ENCODE measurements around the gene PPP2R5D.

DNA sequence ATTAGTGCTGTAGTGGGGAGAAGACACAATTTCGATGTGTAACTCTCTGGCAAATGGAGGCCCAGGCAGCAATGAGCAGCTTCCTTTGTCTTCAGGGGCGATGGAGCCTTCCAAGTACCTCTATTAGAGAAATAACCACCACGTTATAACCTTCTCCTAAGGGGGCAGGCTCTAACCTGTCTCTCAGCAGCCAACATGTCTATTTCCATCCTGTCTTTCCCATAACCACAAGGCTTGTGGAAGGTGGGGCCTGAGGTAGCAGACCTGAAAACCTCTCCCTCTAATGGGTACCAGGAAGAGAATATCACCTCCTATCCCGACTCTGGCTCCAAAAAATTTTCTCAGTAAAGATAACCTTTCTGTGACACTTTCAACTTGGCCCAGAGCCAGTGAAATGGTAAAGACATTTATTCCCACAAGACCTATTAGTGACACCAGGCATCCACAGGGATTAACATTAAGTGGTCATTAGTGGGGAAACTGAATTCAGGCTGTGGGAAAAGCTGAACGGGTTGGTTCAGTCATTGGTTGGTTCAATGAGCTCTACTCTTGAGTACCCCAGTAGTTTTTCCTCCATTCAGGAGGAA lies 9.4 kb upstream of the PPP2R5D start:
- TF ChIP-seq, protein P1, sequence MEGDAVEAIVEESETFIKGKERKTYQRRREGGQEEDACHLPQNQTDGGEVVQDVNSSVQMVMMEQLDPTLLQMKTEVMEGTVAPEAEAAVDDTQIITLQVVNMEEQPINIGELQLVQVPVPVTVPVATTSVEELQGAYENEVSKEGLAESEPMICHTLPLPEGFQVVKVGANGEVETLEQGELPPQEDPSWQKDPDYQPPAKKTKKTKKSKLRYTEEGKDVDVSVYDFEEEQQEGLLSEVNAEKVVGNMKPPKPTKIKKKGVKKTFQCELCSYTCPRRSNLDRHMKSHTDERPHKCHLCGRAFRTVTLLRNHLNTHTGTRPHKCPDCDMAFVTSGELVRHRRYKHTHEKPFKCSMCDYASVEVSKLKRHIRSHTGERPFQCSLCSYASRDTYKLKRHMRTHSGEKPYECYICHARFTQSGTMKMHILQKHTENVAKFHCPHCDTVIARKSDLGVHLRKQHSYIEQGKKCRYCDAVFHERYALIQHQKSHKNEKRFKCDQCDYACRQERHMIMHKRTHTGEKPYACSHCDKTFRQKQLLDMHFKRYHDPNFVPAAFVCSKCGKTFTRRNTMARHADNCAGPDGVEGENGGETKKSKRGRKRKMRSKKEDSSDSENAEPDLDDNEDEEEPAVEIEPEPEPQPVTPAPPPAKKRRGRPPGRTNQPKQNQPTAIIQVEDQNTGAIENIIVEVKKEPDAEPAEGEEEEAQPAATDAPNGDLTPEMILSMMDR (optimal IDR thresholded peaks at IDR 0.05 in 1 of 3, IDR thresholded peaks at IDR 0.05 in 1 of 3, conservative IDR thresholded peaks at IDR 0.05 in 1 of 3; ENCODE audit: extremely low read depth in 1 of 3, insufficient read depth in 2 of 3, low read length in 3 of 3) = no peak
- TF ChIP-seq EZH2 (IDR thresholded peaks at IDR 0.05; ENCODE audit: low read length) = no peak

All from keratinocyte (primary cell).